Testis (tissue), 2 donors: ENCODE results near the gene ATG16L1.
"Not testable (repeated sequence)": the region's sequence is repeated elsewhere in the genome, so short reads cannot be mapped to it uniquely, and the experiment has no call there.

Experiments
- CTCF ChIP-seq, 3 experiments: fragments of 450-650 bp in 2 of 3; fragments of 200-600 bp in 1 of 3; sonication (generic) in 1 of 3; IDR thresholded peaks; one replicate each; pipeline ENCODE4 v1.5.1; 2016 to 2019; ENCODE audit warnings: antibody characterized with exemption in 3 of 3, mild to moderate bottlenecking in 2 of 3, moderate library complexity in 1 of 3
- POLR2A ChIP-seq: fragments of 450-650 bp; IDR thresholded peaks from one replicate; pipeline ENCODE4 v1.6.1; 2017; ENCODE audit warnings: antibody characterized with exemption, mild to moderate bottlenecking, moderate library complexity

GRCh38 chr2:233336091-233336490 is 84.6 kb downstream of the ATG16L1 start:
- not testable (repeated sequence) for TF ChIP-seq CTCF (IDR thresholded peaks at IDR 0.05); POLR2A
